Loucy (cell line): Measurements from ENCODE around the gene EFNA4.

Experiments
- H2AFZ ChIP-seq: fragments of 200-600 bp; sonication (generic); 2 replicates; pipeline ENCODE4 v1.6.0; 2016; ENCODE audit warnings: antibody characterized with exemption, mild to moderate bottlenecking, low read length, moderate library complexity
- H3F3A ChIP-seq: fragments of 200-600 bp; 2 replicates; pipeline ENCODE4 v1.6.0; 2016; ENCODE audit warnings: antibody characterized with exemption, low read depth, mild to moderate bottlenecking
- H3K27me3 ChIP-seq: fragments of 200-600 bp; sonication (generic); 2 replicates; pipeline ENCODE4 v1.6.1; 2014; ENCODE audit warnings: low read length, mild to moderate bottlenecking; ENCODE audit not compliant: insufficient read depth, poor library complexity, severe bottlenecking
- H3K36me3 ChIP-seq: fragments of 200-600 bp; sonication (generic); 2 replicates; pipeline ENCODE4 v1.6.1; 2016; ENCODE audit warnings: low read length; ENCODE audit not compliant: insufficient read depth
- H3K4me1 ChIP-seq: fragments of 200-600 bp; sonication (generic); 2 replicates; pipeline ENCODE4 v1.5.1; 2014; ENCODE audit warnings: low read length, mild to moderate bottlenecking; ENCODE audit not compliant: insufficient read depth, poor library complexity, severe bottlenecking
- H3K4me2 ChIP-seq: fragments of 200-600 bp; sonication (generic); 2 replicates; pipeline ENCODE4 v1.6.0; 2014; ENCODE audit warnings: antibody characterized with exemption, low read length, low read depth, mild to moderate bottlenecking; ENCODE audit not compliant: poor library complexity, severe bottlenecking
- H3K4me3 ChIP-seq: fragments of 200-600 bp; sonication (generic); 2 replicates; pipeline ENCODE4 v1.5.1; 2014; ENCODE audit warnings: low read length, mild to moderate bottlenecking, mixed read lengths; ENCODE audit not compliant: poor library complexity, severe bottlenecking
- H3K79me2 ChIP-seq: fragments of 200-600 bp; sonication (generic); 2 replicates; pipeline ENCODE4 v1.6.1; 2014; ENCODE audit warnings: low read length; ENCODE audit not compliant: insufficient read depth
- H3K9ac ChIP-seq: fragments of 200-600 bp; sonication (generic); 2 replicates; pipeline ENCODE4 v1.6.0; 2014; ENCODE audit warnings: mild to moderate bottlenecking, low read depth, low read length, moderate library complexity; ENCODE audit not compliant: poor library complexity, severe bottlenecking
- H3K9me2 ChIP-seq: fragments of 200-600 bp; sonication (generic); replicated peaks from 2 replicates; pipeline ENCODE4 v1.6.1; 2016; ENCODE audit warnings: low read depth, low read length, mixed read lengths
- H3K9me3 ChIP-seq: fragments of 200-600 bp; sonication (generic); 2 replicates; pipeline ENCODE4 v1.6.1; 2014; ENCODE audit warnings: mild to moderate bottlenecking, antibody characterized with exemption, low read length, low read depth; ENCODE audit not compliant: insufficient read depth
- H4K20me1 ChIP-seq: fragments of 200-600 bp; sonication (generic); 2 replicates; pipeline ENCODE4 v1.6.0; 2014; ENCODE audit warnings: antibody characterized with exemption, low read length, mild to moderate bottlenecking; ENCODE audit not compliant: insufficient read depth, poor library complexity, severe bottlenecking
- EZH2phosphoT487 ChIP-seq: fragments of 200-600 bp; IDR thresholded peaks from 2 replicates; pipeline ENCODE4 v1.6.1; 2018; ENCODE audit warnings: antibody characterized with exemption, mild to moderate bottlenecking, moderate library complexity, borderline replicate concordance
- TF ChIP-seq, protein P1 (sequence below): fragments of 200-600 bp; sonication (generic); conservative IDR thresholded peaks from 2 replicates; pipeline ENCODE4 v1.5.1; 2014; ENCODE audit warnings: mild to moderate bottlenecking, antibody characterized with exemption, low read length

Gene EFNA4

DNA sequence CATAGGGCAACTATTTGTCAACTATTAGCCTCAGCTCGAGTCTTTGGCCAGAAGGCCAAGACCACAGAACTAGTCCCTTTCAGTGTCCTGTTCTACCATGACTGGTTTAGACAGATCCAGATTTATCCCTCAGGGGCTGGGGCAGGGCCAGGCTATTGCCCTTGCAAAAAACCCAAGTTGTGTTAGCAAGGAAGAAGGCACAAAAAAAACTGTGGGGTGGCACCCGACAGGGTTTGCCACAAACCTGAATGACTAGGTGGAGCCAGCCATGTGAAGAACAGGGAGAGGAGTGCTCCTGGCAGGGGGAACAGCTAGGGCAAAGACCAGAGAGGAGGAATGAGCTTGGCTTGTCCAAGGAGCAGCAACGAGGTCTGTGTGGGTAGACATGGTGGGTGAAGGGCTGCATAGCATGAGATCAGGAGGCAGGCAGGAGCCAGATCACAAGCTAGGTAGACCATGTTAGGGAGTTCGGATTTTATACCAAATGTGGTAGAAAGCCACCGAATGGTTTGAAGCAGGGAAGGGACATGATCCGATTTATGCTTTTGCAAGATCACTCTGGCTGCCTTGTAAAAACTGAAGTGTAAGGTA, 25.6 kb upstream of the EFNA4 start:
- H3K36me3 ChIP-seq, result no peaks in the 10 kb centered on the region
- H2AFZ ChIP-seq, result no peak overlapping the region
- H3F3A ChIP-seq, result no peaks in the 10 kb centered on the region
- H4K20me1 ChIP-seq, result no peaks in the 10 kb centered on the region
- H3K4me3 ChIP-seq, result no peak overlapping the region
- no peaks in the 10 kb centered on the region for H3K9me3 ChIP-seq
- H3K4me2 ChIP-seq, result no peak overlapping the region
- no peaks in the 10 kb centered on the region for H3K79me2 ChIP-seq
- no peak overlapping the region for H3K9ac ChIP-seq
- H3K27me3 ChIP-seq, result no peaks in the 10 kb centered on the region
- no peaks in the 10 kb centered on the region for H3K9me2 ChIP-seq
- no peak for TF ChIP-seq EZH2phosphoT487
- TF ChIP-seq, protein P1, sequence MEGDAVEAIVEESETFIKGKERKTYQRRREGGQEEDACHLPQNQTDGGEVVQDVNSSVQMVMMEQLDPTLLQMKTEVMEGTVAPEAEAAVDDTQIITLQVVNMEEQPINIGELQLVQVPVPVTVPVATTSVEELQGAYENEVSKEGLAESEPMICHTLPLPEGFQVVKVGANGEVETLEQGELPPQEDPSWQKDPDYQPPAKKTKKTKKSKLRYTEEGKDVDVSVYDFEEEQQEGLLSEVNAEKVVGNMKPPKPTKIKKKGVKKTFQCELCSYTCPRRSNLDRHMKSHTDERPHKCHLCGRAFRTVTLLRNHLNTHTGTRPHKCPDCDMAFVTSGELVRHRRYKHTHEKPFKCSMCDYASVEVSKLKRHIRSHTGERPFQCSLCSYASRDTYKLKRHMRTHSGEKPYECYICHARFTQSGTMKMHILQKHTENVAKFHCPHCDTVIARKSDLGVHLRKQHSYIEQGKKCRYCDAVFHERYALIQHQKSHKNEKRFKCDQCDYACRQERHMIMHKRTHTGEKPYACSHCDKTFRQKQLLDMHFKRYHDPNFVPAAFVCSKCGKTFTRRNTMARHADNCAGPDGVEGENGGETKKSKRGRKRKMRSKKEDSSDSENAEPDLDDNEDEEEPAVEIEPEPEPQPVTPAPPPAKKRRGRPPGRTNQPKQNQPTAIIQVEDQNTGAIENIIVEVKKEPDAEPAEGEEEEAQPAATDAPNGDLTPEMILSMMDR, result no peak
- H3K4me1 ChIP-seq, result peaks cover 7% of the 10 kb centered on the region

DNA sequence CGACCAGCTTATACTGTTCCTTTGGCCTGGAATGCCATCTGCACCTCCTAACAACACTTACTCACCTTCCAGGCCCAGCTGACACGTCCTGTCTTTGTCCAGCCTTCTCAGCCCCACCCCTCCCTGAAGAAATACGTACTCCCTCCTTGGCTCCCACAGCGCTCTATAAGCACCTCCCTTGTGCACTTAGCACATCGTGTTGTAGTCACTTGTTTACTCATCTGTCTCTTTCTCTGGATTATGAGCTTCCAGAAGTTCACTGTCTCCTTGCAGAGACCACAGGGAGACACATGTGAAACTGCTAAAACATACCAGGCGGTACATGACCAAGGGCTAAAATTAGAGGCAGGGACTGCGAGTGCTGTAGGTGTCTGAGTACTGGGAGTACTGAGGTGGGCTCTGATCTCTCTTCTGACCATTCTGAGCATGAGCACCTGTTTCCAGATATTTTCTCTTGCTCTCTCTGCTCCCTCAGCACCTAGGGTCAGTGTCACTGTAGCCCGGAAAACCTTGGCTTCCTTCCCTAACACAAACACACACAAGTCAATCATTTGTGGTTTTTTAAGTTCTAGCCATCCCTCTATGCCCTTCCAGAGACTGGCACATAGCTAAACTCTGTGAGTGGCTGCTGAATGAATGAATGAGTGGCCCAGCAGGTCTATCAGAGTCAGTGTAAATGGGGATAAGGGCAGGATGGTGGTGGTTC, 24.8 kb upstream of the EFNA4 start:
- no peaks in the 10 kb centered on the region for H3K9me3 ChIP-seq
- TF ChIP-seq, protein P1, result no peak
- TF ChIP-seq EZH2phosphoT487, result no peak
- no peak overlapping the region for H3K4me3 ChIP-seq
- no peak overlapping the region for H3K9ac ChIP-seq
- H3K4me1 ChIP-seq, result peaks cover 7% of the 10 kb centered on the region
- H2AFZ ChIP-seq, result 0 out of 2 replicates have a peak overlapping the region, but pooled peaks have one; percentile 11
- H3K4me2 ChIP-seq, result no peak overlapping the region
- H3F3A ChIP-seq, result no peaks in the 10 kb centered on the region
- no peaks in the 10 kb centered on the region for H3K79me2 ChIP-seq
- no peaks in the 10 kb centered on the region for H3K27me3 ChIP-seq
- no peaks in the 10 kb centered on the region for H3K36me3 ChIP-seq
- no peaks in the 10 kb centered on the region for H4K20me1 ChIP-seq
- no peaks in the 10 kb centered on the region for H3K9me2 ChIP-seq

DNA sequence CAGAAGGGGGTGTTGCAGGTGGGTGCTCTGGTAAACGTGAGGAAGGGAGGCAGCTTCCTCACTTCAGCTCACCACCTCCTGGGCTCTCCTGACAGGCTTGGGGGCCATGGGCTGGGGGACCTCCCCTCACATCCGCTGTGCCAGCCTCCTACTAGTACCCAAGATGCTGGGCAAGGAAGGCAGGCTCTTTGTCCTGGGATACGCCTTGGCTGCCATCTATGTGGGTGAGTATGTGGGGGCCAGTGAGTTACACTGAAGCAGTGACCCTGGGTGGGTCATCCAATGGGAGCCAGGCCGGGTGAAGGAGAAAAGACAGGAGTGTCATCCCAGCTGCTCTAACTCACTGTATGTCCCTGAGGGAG, 24.3 kb upstream of the EFNA4 start:
- H3F3A ChIP-seq, result no peaks in the 10 kb centered on the region
- H2AFZ ChIP-seq, result 0 out of 2 replicates have a peak overlapping the region, but pooled peaks have one; percentile 11
- H3K9ac ChIP-seq, result no peak overlapping the region
- H4K20me1 ChIP-seq, result no peaks in the 10 kb centered on the region
- peaks cover 8% of the 10 kb centered on the region for H3K4me1 ChIP-seq
- H3K27me3 ChIP-seq, result no peaks in the 10 kb centered on the region
- H3K36me3 ChIP-seq, result no peaks in the 10 kb centered on the region
- no peaks in the 10 kb centered on the region for H3K9me3 ChIP-seq
- no peak overlapping the region for H3K4me2 ChIP-seq
- no peaks in the 10 kb centered on the region for H3K9me2 ChIP-seq
- no peak overlapping the region for H3K4me3 ChIP-seq
- no peak for TF ChIP-seq EZH2phosphoT487
- TF ChIP-seq, protein P1, result no peak
- no peaks in the 10 kb centered on the region for H3K79me2 ChIP-seq
